T-helper 2 cell treated with Interferon-gamma antibody and Interleukin-4, amounts not matched to agents 100 ng/mL and 5 ng/mL, for 36 hours (primary cell): ENCODE data around the gene DEFB123. TPM values are rescaled to one million over a fixed set of nuclear protein-coding genes. Genes with fewer than 3 reads are reported as not detected.
"Not testable (repeated sequence)": the region's sequence is repeated elsewhere in the genome, so short reads cannot be mapped to it uniquely, and the experiment has no call there.

Experiments used
- intact Hi-C: fragments of 100-400 bp; cut with micrococcal nuclease; formaldehyde crosslinking; loops from one replicate; pipeline ENCODE4 v1.15.1; 2023
- total RNA-seq: library from RNA; stranded (reverse); gene quantifications from 2 replicates; pipeline ENCODE4 v1.2.3, GENCODE V29; 2022

The DEFB123 gene
- not detected in 2 replicates for total RNA-seq

- intact Hi-C loops = no loop called here
These were observed at the start of gene DEFB123 for GRCh38 chr20:31440012-31440659. DEFB123 (plus strand) TSS chr20:31440632; CDS start chr20:31440699, 67 bp downstream.

- intact Hi-C loops = no loop called here
These were observed 47.6 kb upstream of the DEFB123 start for GRCh38 chr20:31392836-31393235.

- intact Hi-C loops = no loop called here
These were observed 45.5 kb upstream of the DEFB123 start for GRCh38 chr20:31394900-31395299.

- intact Hi-C loops = no loop called here
These were observed 36.5 kb upstream of the DEFB123 start for GRCh38 chr20:31403886-31404285.

GRCh38 chr20:31406115-31406514 is 34.3 kb upstream of the DEFB123 start, which contains the start of gene DEFB121:
DEFB121 (minus strand) TSS chr20:31406215; CDS start chr20:31406152, 63 bp downstream.
- intact Hi-C loops = no loop called here

GRCh38 chr20:31410011-31410410 is 30.4 kb upstream of the DEFB123 start:
- intact Hi-C loops = no loop called here

- intact Hi-C loops = no loop called here
These were observed 26.1 kb upstream of the DEFB123 start for GRCh38 chr20:31414381-31414780.

GRCh38 chr20:31415653-31416052 is 24.8 kb upstream of the DEFB123 start:
- intact Hi-C loops = no loop called here

GRCh38 chr20:31418307-31418706 is 22.1 kb upstream of the DEFB123 start:
- intact Hi-C loops = no loop called here

GRCh38 chr20:31425797-31426196 is 14.6 kb upstream of the DEFB123 start:
- intact Hi-C loops = no loop called here

GRCh38 chr20:31426891-31427551 is 13.4 kb upstream of the DEFB123 start:
- intact Hi-C loops = not testable (repeated sequence)

- intact Hi-C loops = not testable (repeated sequence)
These were observed 12.9 kb upstream of the DEFB123 start for GRCh38 chr20:31427576-31427975.

GRCh38 chr20:31430568-31431115 is 9.8 kb upstream of the DEFB123 start:
- intact Hi-C loops = no loop called here

GRCh38 chr20:31446084-31446819 is 5.8 kb downstream of the DEFB123 start:
- intact Hi-C loops = no loop called here

GRCh38 chr20:31449511-31450414 is 9.3 kb downstream of the DEFB123 start:
- intact Hi-C loops = no loop called here

GRCh38 chr20:31452575-31452974 is 12.1 kb downstream of the DEFB123 start:
- intact Hi-C loops = no loop called here

- intact Hi-C loops = no loop called here
These were observed 13.9 kb downstream of the DEFB123 start for GRCh38 chr20:31454361-31454760.

- intact Hi-C loops = not testable (repeated sequence)
These were observed 30.5 kb downstream of the DEFB123 start for GRCh38 chr20:31470946-31471345.

- intact Hi-C loops = no loop called here
These were observed 32.2 kb downstream of the DEFB123 start for GRCh38 chr20:31472395-31473330.
